ENCODE data around the gene PTPRE.
"Not testable (repeated sequence)": the region's sequence is repeated elsewhere in the genome, so short reads cannot be mapped to it uniquely, and the experiment has no call there.

PTPRE gene

GRCh38 chr10:127983344-127984100 is 76.6 kb downstream of the PTPRE start:
- no peak for DNase-seq (ENCODE audit: low spot score)

GRCh38 chr10:127984945-127985344 is 78.0 kb downstream of the PTPRE start:
- no peak for DNase-seq (ENCODE audit: low spot score)

GRCh38 chr10:127986531-127987466 is 79.9 kb downstream of the PTPRE start:
- no peak for DNase-seq (ENCODE audit: low spot score)

- no peak for DNase-seq (ENCODE audit: low spot score)
Measured at GRCh38 chr10:127987467-127988380, 80.8 kb downstream of the PTPRE start.

GRCh38 chr10:127989481-127990012 is 82.6 kb downstream of the PTPRE start:
- DNase-seq (ENCODE audit: low spot score): no peak

- not testable (repeated sequence) for DNase-seq (ENCODE audit: low spot score)
Measured at GRCh38 chr10:127990132-127990788, 83.4 kb downstream of the PTPRE start.

- no peak for DNase-seq (ENCODE audit: low spot score)
Measured at GRCh38 chr10:127990846-127991542, 84.1 kb downstream of the PTPRE start.

GRCh38 chr10:127991543-127992255 is 84.8 kb downstream of the PTPRE start:
- DNase-seq (ENCODE audit: low spot score): no peak

GRCh38 chr10:127992376-127992775 is 85.5 kb downstream of the PTPRE start:
- DNase-seq (ENCODE audit: low spot score): no peak

- no peak for DNase-seq (ENCODE audit: low spot score)
Measured at GRCh38 chr10:127993056-127993690, 86.3 kb downstream of the PTPRE start.

- no peak for DNase-seq (ENCODE audit: low spot score)
Measured at GRCh38 chr10:127995939-127996338, 89.0 kb downstream of the PTPRE start.

- DNase-seq (ENCODE audit: low spot score): no peak
Measured at GRCh38 chr10:127996586-127996985, 89.7 kb downstream of the PTPRE start.

- DNase-seq (ENCODE audit: low spot score): no peak
Measured at GRCh38 chr10:127997271-127997670, 90.4 kb downstream of the PTPRE start.

GRCh38 chr10:127997937-127998336 is 91.0 kb downstream of the PTPRE start:
- no peak for DNase-seq (ENCODE audit: low spot score)

- no peak for DNase-seq (ENCODE audit: low spot score)
Measured at GRCh38 chr10:127998501-127999144, 91.7 kb downstream of the PTPRE start.

- DNase-seq (ENCODE audit: low spot score): no peak
Measured at GRCh38 chr10:127999297-128000129, 92.6 kb downstream of the PTPRE start.

- no peak for DNase-seq (ENCODE audit: low spot score)
Measured at GRCh38 chr10:128000471-128001362, 93.8 kb downstream of the PTPRE start.

Measured in hematopoietic multipotent progenitor cell treated with erythropoietin and hydrocortisone succinate and interleukin-3 and kit ligand, for 17 days (in vitro differentiated cells).